HG03103 (cell line): ENCODE data around the gene ZNF467.

Experiments used
- ATAC-seq: cut with Tn5 transposase; IDR thresholded peaks from one replicate; pipeline ENCODE4 v1.9.1; 2021; ENCODE audit warnings: low read depth; ENCODE audit not compliant: unreplicated experiment

The ZNF467 gene

DNA sequence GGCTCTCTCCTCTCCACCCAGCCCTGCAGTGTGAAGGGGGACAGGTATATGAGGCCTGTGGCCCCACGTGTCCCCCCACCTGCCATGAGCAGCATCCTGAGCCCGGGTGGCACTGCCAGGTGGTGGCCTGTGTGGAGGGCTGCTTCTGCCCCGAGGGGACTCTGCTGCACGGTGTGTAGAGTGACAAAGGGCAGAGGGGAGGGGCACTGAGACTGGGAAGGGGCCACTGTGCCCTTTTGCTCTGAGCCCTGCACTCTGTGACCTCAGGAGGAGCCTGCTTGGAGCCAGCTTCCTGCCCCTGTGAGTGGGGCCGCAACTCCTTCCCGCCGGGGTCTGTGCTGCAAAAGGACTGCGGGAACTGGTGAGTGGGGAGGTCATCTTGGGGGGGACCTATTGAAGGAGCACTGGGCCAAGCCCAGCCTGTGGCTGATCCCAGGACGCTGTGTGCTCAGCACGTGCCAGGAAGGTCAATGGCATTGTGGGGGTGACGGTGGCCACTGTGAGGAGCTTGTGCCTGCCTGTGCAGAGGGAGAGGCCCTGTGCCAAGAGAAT lies 15.0 kb upstream of the ZNF467 start:
- ATAC-seq = no peak

DNA sequence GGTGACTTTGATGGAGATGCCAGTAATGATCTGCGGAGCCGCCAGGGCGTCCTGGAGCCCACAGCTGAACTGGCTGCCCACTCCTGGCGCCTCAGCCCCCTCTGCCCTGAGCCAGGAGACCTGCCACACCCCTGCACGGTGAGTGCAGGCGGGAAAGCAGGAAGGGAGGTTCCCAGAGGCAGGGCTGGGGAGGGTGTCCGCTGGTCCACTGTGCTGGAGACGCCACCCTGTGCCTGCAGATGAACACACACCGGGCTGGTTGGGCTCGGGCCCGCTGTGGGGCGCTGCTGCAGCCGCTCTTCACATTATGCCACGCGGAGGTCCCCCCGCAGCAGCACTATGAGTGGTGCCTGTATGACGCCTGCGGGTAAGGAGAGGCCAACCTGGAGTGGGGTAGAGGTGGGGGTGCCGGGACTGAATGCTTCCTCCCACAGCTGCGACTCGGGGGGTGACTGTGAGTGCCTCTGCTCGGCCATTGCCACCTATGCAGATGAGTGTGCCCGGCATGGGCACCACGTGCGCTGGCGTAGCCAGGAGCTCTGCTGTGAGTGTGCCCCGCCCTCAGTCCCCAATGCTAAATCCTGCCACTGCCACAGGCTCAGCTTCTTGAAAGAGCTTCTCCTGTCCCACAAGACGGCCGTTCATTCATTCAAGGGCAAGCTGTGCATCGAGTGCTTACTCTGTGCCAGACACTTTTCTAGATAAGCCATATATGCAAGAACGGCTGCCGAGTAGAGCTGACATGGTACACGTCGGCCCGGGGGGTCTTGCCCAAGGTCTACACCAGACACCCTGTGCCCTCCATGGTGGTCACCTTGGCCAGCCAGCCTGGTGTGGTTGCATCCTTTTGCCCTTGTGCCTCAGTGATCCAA lies 14.3 kb upstream of the ZNF467 start:
- ATAC-seq = no peak

DNA sequence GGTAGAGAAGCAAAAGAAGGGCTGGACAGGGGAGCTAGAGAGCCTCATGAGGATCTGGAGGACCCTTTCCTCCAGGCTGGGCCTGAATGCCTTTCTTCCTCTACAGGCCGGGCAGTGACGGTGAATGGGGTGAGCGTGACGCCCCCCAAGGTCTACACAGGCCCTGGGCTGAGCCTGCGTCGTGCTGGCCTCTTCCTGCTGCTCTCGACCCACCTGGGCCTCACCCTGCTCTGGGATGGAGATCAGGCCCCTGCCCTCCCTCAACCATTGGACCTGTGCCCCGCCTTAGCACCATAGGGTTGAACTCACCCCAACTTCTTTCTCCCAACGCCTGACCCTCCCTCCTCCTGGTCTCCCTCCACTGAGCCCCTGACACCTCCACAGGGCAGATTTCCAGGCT lies 12.6 kb upstream of the ZNF467 start:
- no peak for ATAC-seq

DNA sequence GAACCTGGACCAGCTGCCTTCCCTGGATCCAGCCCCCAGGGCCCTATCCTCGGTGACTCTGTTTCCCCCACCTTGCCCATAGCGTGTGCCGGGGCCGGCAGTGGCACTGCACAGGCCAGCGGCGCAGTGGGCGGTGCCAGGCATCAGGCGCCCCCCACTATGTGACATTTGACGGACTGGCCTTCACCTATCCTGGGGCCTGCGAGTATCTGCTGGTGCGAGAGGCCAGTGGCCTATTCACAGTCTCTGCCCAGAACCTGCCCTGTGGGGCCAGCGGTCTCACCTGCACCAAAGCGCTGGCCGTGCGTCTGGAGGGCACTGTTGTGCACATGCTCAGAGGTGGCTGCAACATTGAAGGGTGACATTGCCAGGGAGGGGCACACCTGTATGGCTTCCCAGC lies 12.0 kb upstream of the ZNF467 start:
- no peak for ATAC-seq

DNA sequence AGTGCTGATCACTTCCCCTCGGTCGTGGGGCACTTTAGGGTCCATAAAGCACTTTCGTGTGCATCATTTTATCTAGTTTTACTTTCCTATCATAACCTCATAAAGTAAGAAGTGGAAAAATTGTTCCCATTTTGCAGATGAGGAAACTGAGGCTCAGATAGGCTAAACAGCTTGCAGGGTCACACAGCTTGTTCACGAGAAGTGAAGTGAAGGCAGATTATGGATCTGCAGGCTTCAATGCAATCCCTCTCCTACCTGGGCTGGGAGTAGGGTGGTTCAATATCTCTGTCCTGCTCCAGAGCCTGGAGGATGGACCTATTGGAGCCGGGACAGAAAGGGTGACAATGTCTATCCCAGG lies 10.8 kb upstream of the ZNF467 start:
- ATAC-seq = no peak

DNA sequence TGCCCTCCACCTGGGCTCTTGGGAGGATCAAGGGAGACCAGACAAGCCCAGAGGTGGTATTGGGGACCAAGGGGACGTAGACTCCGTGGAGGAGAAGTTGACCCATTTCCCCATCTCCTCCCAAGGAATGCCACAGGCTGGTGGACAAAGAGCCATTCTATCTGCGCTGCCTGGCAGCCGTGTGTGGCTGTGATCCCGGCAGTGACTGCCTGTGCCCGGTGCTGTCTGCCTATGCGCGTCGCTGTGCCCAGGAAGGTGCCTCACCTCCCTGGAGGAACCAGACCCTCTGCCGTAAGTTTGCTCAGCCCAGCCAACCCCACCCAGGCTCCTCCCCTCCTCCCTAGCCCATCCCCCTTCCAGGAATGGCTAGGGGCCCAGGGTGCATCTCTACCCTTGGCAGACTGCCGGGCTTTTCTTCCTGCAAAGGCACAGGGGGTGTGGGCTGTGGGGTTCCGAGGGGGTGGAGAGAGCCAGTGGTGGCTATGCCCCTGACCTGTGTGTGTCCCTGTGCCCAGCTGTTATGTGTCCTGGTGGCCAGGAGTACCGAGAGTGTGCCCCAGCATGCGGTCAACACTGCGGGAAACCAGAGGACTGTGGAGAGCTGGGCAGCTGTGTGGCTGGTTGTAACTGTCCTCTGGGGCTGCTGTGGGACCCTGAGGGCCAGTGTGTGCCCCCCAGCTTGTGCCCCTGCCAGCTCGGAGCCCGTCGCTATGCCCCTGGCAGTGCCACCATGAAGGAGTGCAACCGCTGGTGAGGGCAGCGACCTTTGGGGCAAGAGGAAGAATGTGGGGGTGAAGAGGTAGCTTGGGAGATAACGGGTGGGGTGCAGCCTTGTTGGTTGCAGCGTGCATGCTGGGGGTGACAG lies 10.2 kb upstream of the ZNF467 start:
- ATAC-seq = no peak

DNA sequence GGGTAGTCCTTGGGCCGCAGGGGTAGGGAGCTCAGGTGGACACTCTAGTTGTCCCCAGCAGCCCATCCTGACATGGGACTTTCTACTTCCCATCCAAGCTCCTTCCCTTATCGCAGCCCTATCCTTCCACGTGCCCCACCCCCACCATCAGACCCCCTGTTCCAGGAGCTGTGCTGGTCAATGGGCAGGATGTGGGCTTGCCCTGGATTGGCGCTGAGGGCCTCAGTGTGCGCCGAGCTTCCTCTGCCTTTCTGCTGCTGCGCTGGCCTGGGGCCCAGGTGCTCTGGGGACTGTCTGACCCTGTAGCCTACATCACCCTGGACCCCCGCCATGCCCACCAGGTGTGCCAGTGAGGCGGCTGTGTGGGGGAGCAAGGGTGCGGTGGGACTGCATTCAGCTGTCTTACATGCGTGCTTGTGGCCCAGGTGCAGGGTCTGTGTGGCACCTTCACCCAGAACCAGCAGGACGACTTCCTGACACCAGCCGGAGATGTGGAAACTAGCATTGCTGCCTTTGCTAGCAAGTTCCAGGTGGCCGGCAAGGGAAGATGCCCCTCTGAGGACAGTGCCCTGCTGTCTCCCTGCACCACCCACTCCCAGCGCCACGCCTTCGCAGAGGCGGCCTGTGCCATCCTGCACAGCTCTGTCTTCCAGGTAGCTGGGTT lies 9.4 kb upstream of the ZNF467 start:
- no peak for ATAC-seq

DNA sequence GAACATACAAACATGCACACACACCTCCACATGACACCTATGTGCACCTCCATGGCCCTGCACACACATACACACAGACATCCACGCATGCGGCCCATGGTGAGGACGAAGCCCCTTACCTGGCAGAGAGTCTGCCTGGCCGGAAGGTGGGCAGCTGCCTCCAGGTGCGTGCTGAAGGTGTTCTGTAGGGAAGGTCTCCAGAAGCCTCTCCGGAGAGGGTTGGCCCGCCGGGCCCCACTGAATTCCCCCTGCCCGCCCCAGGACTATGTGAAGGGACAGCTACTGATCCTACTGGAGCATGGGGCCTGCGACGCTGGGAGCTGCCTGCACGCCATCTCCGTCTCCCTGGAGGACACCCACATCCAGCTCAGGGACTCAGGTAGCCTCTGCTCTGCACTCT lies 8.5 kb upstream of the ZNF467 start:
- ATAC-seq = no peak

DNA sequence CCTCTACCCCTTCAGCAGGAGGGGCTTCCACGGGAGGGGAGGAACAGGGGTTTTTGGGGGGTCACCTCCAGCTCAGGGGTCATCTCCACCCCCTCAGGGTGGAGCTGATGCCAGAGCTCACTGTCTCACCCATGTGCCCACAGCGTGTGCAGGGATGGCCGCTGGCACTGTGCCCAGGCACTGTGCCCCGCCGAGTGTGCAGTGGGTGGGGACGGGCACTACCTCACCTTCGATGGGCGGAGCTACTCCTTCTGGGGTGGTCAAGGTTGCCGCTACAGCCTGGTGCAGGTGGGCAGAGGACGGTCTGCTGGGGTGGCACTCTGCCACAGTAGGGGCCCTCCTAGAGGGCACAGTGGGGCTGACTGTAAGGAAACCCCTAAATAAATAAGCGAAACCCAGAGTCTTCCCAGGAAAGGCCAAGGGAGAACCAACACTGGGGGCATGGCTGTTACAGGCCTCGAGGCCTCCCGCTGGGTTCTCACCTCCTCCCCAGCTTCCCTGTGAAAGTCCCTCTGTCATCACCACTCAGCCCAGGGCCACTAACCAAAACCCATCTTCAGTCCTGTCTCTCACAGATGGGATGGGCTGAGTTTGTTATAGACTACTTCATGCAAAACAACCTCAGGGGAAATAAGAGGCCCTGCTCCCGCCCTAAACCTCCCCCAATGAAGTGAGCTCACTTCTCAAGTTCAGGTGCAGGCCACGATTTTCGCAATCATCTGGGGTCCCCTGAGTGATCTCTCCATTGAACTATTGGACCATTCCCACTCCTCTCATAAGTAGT lies 7.4 kb upstream of the ZNF467 start:
- no peak for ATAC-seq

DNA sequence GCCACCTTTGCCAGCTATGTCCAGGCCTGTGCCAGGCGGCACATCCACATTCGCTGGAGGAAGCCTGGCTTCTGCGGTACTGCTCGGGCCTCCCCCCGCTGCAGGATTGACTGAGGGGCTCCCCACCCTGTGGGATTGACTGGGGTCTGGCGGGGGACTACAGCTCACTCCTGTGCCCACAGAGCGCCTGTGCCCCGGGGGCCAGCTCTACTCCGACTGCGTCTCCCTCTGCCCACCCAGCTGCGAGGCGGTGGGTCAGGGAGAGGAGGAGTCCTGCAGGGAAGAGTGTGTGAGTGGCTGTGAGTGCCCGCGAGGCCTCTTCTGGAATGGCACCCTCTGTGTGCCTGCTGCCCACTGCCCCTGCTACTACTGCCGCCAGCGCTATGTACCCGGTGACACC lies 6.7 kb upstream of the ZNF467 start:
- ATAC-seq = no peak

DNA sequence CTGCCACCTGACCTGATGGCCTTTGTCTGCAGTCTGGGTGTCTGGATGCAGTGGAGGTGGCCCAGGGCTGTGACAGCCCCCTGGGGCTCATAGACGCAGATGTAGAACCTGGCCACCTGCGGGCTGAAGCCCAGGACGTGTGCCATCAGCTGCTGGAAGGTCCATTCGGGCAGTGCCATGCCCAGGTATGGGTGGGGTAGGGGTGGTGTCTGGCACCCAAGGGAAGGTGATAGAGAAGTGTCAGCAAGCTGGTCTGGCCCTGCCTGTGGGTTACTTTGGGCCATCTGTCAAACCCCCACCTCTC lies 6.1 kb upstream of the ZNF467 start:
- no peak for ATAC-seq

DNA sequence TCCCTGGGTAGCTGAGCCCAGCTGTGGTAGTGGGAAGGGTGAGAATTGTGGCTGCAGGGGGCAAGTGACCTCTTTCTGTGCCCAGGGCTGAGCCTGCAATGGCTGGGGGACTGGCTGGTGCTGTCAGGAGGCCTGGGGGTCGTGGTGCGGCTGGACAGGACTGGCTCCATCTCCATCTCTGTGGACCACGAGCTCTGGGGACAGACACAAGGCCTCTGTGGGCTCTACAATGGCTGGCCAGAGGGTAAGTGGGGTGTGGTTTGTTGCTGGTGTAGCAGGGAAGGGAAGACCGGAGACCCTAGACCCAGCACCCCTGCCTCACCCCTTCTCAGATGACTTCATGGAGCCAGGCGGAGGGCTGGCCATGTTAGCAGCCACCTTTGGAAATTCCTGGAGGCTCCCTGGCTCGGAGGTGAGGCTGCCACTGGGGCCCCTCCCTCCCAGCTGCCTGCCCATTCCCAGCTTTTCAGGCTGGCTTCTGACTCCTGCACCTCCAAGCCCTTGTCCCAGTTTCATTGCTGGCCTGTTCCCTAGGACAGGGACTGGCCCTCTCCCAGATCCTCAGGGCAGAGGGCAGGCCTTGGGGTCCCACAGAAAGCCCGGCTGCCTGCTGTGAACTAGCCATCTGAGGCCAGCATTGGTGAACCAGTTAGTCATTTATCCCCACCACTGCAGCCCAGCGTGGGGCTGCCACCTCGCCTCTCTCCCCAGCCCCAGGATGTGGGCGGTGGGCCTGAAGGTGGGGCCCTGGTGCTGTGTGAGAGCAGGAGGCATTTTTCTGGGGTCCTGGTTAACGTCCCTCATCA lies 5.5 kb upstream of the ZNF467 start:
- ATAC-seq = no peak

DNA sequence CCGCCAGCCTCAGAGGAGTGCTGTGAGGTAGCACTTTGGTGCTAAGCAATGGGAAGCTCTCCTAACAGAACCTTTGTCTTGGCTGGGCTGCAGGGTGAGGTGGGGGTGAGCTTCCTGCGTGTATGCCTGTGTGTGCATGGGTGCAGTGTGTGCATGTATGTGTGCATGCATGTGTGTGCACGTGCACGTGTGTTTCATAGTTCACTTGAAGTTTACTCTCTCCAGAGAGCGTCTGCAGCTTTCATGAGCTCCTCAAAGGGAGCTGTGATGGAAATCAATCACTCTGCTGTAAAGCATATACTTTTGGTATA lies 4.9 kb upstream of the ZNF467 start:
- ATAC-seq = no peak

DNA sequence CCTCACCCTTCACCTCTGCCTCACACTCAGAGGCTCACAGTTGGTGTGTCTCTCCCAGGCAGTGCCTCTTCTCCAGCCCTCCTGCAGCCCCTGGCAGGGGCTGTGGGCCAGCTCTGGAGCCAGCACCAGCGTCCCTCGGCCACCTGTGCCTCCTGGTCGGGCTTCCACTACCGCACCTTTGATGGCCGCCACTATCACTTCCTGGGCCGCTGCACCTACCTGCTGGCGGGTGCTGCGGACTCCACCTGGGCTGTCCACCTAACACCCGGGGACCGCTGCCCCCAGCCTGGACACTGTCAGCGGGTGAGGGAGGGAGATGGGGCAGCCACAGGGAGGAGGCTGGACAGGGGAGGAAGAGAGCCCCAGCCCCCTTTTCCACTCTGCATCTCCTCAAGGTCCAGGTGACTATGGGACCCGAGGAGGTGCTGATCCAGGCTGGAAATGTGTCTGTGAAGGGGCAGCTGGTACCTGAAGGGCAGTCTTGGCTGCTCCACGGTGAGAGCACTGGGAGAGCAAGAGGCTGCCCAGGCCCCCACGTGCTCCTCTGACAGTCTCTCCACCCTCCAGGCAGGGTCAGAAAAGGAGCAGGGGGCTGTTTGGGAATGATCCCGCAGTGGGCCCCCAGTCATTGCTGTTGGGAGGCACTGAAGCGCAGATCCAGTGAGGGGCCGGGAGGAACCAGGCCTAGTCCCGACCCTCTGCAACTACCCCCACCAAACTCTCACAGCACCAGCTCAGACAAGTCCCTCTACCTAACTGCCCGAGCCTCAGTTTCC lies 4.4 kb upstream of the ZNF467 start:
- no peak for ATAC-seq

DNA sequence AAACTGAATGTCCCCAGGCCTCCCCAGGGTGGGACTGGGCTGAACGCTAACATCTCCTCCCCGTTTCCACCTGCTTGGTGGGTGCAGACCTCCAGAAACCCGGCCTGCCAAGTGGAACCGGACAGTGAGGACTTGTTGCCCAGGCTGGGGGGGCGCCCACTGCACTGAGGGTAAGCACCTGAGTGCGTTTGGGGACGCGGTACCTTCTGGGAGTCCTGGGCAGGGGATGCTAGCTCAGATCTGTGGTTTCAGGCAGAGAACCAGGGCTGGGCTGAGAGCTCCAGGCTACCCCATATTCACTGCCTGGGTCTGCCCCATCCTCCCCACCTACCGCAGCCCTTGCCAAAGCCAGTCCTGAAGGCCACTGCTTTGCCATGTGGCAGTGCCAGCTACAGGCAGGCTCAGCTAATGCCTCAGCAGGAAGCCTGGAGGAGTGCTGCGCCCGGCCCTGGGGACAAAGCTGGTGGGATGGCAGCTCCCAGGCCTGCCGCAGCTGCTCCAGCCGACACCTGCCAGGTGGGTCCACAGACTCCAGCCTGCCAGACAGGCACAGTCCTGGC lies 3.5 kb upstream of the ZNF467 start:
- no peak for ATAC-seq

DNA sequence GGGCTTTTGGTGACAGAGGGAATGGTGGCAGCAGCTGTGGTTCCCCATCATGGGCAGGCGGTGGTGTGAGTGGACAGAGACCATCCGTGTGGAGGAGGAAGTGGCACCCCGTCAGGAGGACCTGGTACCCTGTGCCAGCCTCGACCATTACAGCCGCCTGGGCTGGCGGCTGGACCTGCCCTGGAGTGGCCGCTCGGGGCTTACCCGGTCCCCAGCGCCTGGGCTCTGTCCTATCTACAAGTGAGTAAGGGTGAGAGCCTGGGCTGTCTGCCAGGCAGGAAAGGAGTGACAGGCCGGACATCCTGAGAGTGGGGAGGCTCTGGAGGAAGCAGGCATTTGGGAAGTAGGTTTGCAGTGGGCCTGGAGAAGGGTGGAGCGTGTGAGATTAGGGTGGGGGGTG lies 2.9 kb upstream of the ZNF467 start:
- no peak for ATAC-seq

DNA sequence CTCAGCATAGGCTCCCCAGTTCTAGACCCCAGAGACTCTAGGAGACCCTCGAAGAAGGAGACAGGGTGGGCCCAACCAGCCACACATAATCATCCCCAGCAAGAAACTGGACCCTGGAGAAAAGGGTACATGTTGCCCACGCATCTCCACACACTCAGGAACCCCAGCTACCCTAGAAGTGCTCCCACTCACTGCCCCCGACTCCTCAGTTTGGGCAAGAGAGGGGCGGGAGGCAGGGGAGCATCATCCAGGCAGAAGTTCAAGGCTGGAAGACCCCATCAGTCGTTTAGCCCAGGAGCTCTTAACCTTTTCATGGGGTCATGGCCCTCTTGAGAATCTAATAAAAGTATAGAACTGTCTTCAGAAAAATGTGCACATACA lies 1.8 kb upstream of the ZNF467 start:
- ATAC-seq = no peak

DNA sequence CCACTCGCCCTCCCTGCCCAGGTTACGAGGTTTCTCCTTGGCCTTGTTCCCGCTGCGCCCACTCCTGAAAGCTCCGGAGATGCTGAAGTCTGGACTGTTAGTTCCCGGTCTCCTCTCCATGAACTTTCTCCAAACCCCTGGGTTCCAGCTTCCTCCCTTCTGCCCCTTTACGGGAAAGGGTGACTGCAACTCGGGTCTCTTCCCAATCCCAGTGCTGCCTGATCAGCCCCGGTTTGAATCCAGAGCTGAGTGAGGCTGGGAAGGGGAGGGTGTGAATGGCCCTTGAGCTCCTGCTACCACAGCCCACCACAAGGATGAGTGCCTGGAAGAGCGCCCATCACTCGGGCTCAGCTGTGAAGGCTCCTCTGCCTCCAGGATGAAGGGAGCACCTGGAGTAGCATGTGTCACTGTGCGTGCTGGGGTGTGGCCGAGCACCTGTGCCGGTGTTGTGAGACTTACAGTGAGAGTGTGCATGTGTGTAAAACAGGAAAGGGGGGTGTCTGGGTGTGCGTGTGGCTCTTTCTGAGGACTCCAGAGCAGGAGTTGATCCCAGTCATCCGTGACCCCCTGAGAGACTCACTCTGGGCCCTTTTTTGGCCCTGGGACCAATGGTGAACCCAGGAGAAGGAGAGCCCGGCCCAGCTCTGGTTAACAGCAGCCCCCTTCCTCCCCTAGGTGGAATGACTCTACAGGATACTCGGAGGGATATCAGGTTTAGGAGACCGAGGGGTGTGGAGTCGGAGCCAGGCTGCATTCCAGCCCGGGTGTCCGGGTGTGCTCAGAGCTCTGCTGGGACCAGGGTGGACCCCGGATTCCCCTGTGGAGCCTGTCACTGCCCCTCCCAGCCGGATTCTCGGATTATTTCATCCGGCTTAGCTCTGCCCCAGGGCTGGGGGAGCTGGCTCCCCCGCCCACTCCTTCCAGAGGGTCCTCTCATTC lies 1.1 kb upstream of the ZNF467 start:
- no peak for ATAC-seq
